Measurements from ENCODE around the gene APOA4. TPM values are rescaled to one million over a fixed set of nuclear protein-coding genes. Genes with fewer than 3 reads are reported as not detected.
A peak's percentile ranks its signal among the peaks of the same experiment; 100 is the strongest.

APOA4 gene
- total and polyA plus RNA-seq, 2 of the 13 experiments (the other 11 are each of a cell fraction or from before 2014, with no cell fraction given), result 3.8 to 7.2 TPM

- TF ChIP-seq ZHX2 (IDR thresholded peaks at IDR 0.05; ENCODE audit: low read depth) (peak; percentile 80), ZHX2 (CRISPR knock-in tag; IDR thresholded peaks at IDR 0.05; ENCODE audit: borderline replicate concordance) (0 out of 2 replicates have a peak, but pooled peaks have one; percentile 34), ZFP82 (CRISPR knock-in tag; IDR thresholded peaks at IDR 0.05; ENCODE audit: borderline replicate concordance) (0 out of 2 replicates have a peak, but pooled peaks have one; percentile 56), ZFY (CRISPR knock-in tag; IDR thresholded peaks at IDR 0.05) (peak; percentile 93), ZNF687 (CRISPR knock-in tag; IDR thresholded peaks at IDR 0.05) (peak; percentile 96), PRDM15 (CRISPR knock-in tag; IDR thresholded peaks at IDR 0.05) (peak; percentile 24; the same call in 1 of the 2 replicates), PAX8 (CRISPR knock-in tag; IDR thresholded peaks at IDR 0.05; ENCODE audit: borderline replicate concordance) (peak; percentile 87; the same call in 1 of the 2 replicates), GABPA (IDR thresholded peaks at IDR 0.05; ENCODE audit: low read depth, low read length) (peak; percentile 81), GABPA (CRISPR knock-in tag; IDR thresholded peaks at IDR 0.05; ENCODE audit: low read depth) (peak; percentile 90), ZNF446 (CRISPR knock-in tag; IDR thresholded peaks at IDR 0.05) (peak; percentile 85; the same call in 1 of the 2 replicates), ZNF670 (CRISPR knock-in tag; IDR thresholded peaks at IDR 0.05; ENCODE audit: borderline replicate concordance) (peak; percentile 77; the same call in 1 of the 2 replicates), NPAS2 (CRISPR knock-in tag; IDR thresholded peaks at IDR 0.05; ENCODE audit: borderline replicate concordance) (no peak), KLF16 (CRISPR knock-in tag; IDR thresholded peaks at IDR 0.05) (peak in 1 of 2 experiments; percentile 97; a peak in 2 of 4 replicates), ZNF558 (CRISPR knock-in tag; IDR thresholded peaks at IDR 0.05; ENCODE audit: borderline replicate concordance) (no peak), FOXA3 (CRISPR knock-in tag; IDR thresholded peaks at IDR 0.05) (peak; percentile 70)
Observed at GRCh38 chr11:116772443-116773202, 50.5 kb downstream of the APOA4 start, which contains the start of gene BUD13 (continued).

All from HepG2 (cell line).